ENCODE measurements around the gene CDK14.

- TF ChIP-seq CTCF (conservative IDR thresholded peaks at IDR 0.05; ENCODE audit: low read length) (no peak), EZH2phosphoT487 (IDR thresholded peaks at IDR 0.05; ENCODE audit: borderline replicate concordance) (no peak)
Measured at GRCh38 chr7:90775383-90775965, 179.4 kb downstream of the CDK14 start.

Measured in Loucy (cell line).